Ectodermal cell (in vitro differentiated cells): ENCODE measurements around the gene SOS1.
"Not testable (repeated sequence)": the region's sequence is repeated elsewhere in the genome, so short reads cannot be mapped to it uniquely, and the experiment has no call there.

ENCODE experiments used
- H3K27ac ChIP-seq: 2 replicates; pipeline ENCODE4 v1.7.0; 2013; ENCODE audit warnings: mild to moderate bottlenecking, low read depth, low read length; ENCODE audit not compliant: insufficient read depth, poor library complexity, severe bottlenecking
- H3K27me3 ChIP-seq: 2 replicates; pipeline ENCODE4 v1.7.0; 2013; ENCODE audit warnings: mild to moderate bottlenecking, low read length; ENCODE audit not compliant: insufficient read depth, control insufficient read depth, poor library complexity, severe bottlenecking
- H3K36me3 ChIP-seq: one replicate; pipeline ENCODE4 v1.7.0; 2013; ENCODE audit warnings: low read length; ENCODE audit not compliant: control insufficient read depth, insufficient read depth
- H3K4me1 ChIP-seq: one replicate; pipeline ENCODE4 v1.7.0; 2013; ENCODE audit warnings: low read length; ENCODE audit not compliant: control insufficient read depth, insufficient read depth
- H3K4me3 ChIP-seq: 2 replicates; pipeline ENCODE4 v1.7.0; 2013; ENCODE audit warnings: low read depth, low read length, control low read depth; ENCODE audit not compliant: insufficient read depth
- H3K9me3 ChIP-seq: 2 replicates; pipeline ENCODE4 v1.7.0; 2013; ENCODE audit warnings: mild to moderate bottlenecking, low read length, moderate library complexity; ENCODE audit not compliant: control insufficient read depth
- WGBS, 2 experiments: methylation state at CpG; one replicate each; pipeline ENCODE4 v1.1.7; 2013; ENCODE audit warnings: missing lambda C conversion rate in 2 of 2; 5-methylcytosine and 5-hydroxymethylcytosine counted together

The SOS1 gene

GRCh38 chr2:39069890-39070465, 50.9 kb downstream of the SOS1 start:
- Histone ChIP-seq H3K27me3 (no peaks in the 10 kb centered on the region), H3K4me1 (peaks cover 7% of the 10 kb centered on the region), H3K27ac (no peak overlapping the region), H3K9me3 (no peaks in the 10 kb centered on the region), H3K36me3 (no peaks in the 10 kb centered on the region), H3K4me3 (no peak overlapping the region)
- WGBS, 2 experiments = 98 to 100% methylated on average over 1 of the region's 1 CpG

GRCh38 chr2:39069136-39069515, 51.7 kb downstream of the SOS1 start:
- Histone ChIP-seq H3K4me1 (peaks cover 7% of the 10 kb centered on the region), H3K27me3 (no peaks in the 10 kb centered on the region), H3K36me3 (no peaks in the 10 kb centered on the region), H3K4me3 (no peak overlapping the region), H3K9me3 (no peaks in the 10 kb centered on the region), H3K27ac (no peak overlapping the region)
- WGBS, 2 experiments = 80 to 97% methylated on average over 2 of the region's 3 CpGs

GRCh38 chr2:39068299-39069135, 52.3 kb downstream of the SOS1 start:
- H3K27ac ChIP-seq = no peak overlapping the region

GRCh38 chr2:39065616-39066015, 55.2 kb downstream of the SOS1 start:
- Histone ChIP-seq H3K27ac (no peak overlapping the region), H3K27me3 (no peaks in the 10 kb centered on the region), H3K9me3 (no peaks in the 10 kb centered on the region), H3K36me3 (no peaks in the 10 kb centered on the region), H3K4me3 (no peak overlapping the region), H3K4me1 (no peaks in the 10 kb centered on the region)

More at GRCh38 chr2:39068299-39069135, 52.3 kb downstream of the SOS1 start:
- Histone ChIP-seq H3K27me3 (no peaks in the 10 kb centered on the region), H3K4me3 (no peak overlapping the region), H3K4me1 (peaks cover 7% of the 10 kb centered on the region), H3K36me3 (no peaks in the 10 kb centered on the region), H3K9me3 (no peaks in the 10 kb centered on the region)
- 100% methylated on average over 1 of the region's 1 CpG for WGBS, 2 experiments

GRCh38 chr2:39062320-39062719, 58.5 kb downstream of the SOS1 start:
- 94 to 99% methylated on average over 6 of the region's 6 CpGs for WGBS, 2 experiments
- no peak overlapping the region for H3K27ac ChIP-seq
- no peaks in the 10 kb centered on the region for H3K4me1 ChIP-seq
- H3K4me3 ChIP-seq = no peak overlapping the region
- no peaks in the 10 kb centered on the region for H3K9me3 ChIP-seq
- no peaks in the 10 kb centered on the region for H3K36me3 ChIP-seq
- H3K27me3 ChIP-seq = no peaks in the 10 kb centered on the region

GRCh38 chr2:39061280-39061679, 59.6 kb downstream of the SOS1 start:
- H3K4me3 ChIP-seq = no peak overlapping the region
- H3K9me3 ChIP-seq = no peaks in the 10 kb centered on the region
- WGBS, 2 experiments = 88 to 89% methylated on average over 4 of the region's 4 CpGs
- no peaks in the 10 kb centered on the region for H3K4me1 ChIP-seq
- no peaks in the 10 kb centered on the region for H3K36me3 ChIP-seq
- H3K27ac ChIP-seq = no peak overlapping the region
- no peaks in the 10 kb centered on the region for H3K27me3 ChIP-seq

- WGBS, 2 experiments = 37 to 78% methylated on average over 1 to 2 of the region's 2 CpGs
- H3K4me3 ChIP-seq = no peak overlapping the region
- H3K27me3 ChIP-seq = no peaks in the 10 kb centered on the region
- H3K4me1 ChIP-seq = no peaks in the 10 kb centered on the region
- no peaks in the 10 kb centered on the region for H3K36me3 ChIP-seq
- no peaks in the 10 kb centered on the region for H3K9me3 ChIP-seq
- no peak overlapping the region for H3K27ac ChIP-seq
Observed at GRCh38 chr2:39059366-39059952, 61.4 kb downstream of the SOS1 start.

GRCh38 chr2:39058101-39058500, 62.8 kb downstream of the SOS1 start:
- Histone ChIP-seq H3K27me3 (no peaks in the 10 kb centered on the region), H3K9me3 (no peaks in the 10 kb centered on the region), H3K4me1 (no peaks in the 10 kb centered on the region), H3K4me3 (no peak overlapping the region), H3K36me3 (no peaks in the 10 kb centered on the region), H3K27ac (no peak overlapping the region)
- WGBS, 2 experiments = 85 to 100% methylated on average over 2 of the region's 3 CpGs

GRCh38 chr2:39052665-39053064, 68.2 kb downstream of the SOS1 start:
- H3K9me3 ChIP-seq, H3K4me3 ChIP-seq, H3K36me3 ChIP-seq, H3K4me1 ChIP-seq, H3K27ac ChIP-seq, H3K27me3 ChIP-seq: not testable (repeated sequence)
- WGBS, 2 experiments = 96% methylated on average over 6 of the region's 6 CpGs

GRCh38 chr2:39050109-39050508, 70.7 kb downstream of the SOS1 start:
- Histone ChIP-seq H3K4me1 (no peaks in the 10 kb centered on the region), H3K9me3 (no peaks in the 10 kb centered on the region), H3K36me3 (no peaks in the 10 kb centered on the region), H3K4me3 (no peak overlapping the region), H3K27me3 (no peaks in the 10 kb centered on the region), H3K27ac (no peak overlapping the region)
- WGBS, 2 experiments = 100% methylated on average over 1 of the region's 1 CpG; no CpG with 5 or more reads in 1 of the 2 experiments
